Stimulated activated CD8-positive, alpha-beta memory T cell treated with anti-CD3 and anti-CD28 coated beads, Interleukin-12 subunit alpha, Interleukin-12 subunit beta, amount 100 ng/mL, for 24 hours (primary cell): ENCODE data around the gene WDR41.

Experiments used
- DNase-seq: peaks from one replicate; pipeline ENCODE4 v3.0.0-alpha.2; 2020; ENCODE audit errors: extremely low read depth

The WDR41 gene

DNA sequence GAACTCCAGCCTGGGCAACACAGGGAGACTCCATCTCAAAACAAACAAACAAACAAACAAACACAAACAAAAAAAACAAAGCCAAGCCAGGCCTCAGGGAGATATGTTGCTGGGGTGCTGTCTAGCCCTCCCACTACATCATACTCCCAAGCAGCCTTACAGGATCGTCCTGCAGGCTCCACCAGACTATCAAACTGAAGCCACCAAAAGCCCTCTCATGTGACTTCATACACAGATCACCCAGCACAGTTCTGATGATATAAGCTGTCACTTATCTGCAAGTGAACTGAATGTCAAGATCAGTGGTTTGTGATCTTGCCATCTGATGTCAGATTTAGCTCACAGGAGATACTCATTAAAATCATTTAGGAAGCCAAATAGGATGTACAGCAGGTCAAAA, 43.3 kb downstream of the WDR41 start:
- no peak for DNase-seq

GRCh38 chr5:77444356-77444755, 47.8 kb downstream of the WDR41 start:
- no peak for DNase-seq

DNA sequence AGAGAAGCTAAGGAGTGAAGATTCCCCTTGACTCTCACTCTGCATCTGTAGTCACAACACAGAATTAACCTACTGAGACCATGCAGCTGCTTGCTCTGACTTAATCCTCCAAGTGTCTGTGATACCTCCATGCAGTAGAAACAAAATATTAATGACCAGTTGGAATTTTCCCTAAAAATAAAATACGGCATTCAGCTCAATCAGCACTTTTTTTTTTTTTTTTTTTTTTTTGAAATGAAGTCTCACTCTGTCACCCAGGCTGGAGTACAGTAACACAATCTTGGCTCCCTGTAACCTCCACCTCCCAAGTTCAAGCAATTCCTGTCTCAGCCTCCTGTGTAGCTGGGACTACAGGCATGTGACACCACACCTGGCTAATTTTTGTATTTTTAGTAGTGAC, 48.4 kb downstream of the WDR41 start:
- DNase-seq, result no peak

DNA sequence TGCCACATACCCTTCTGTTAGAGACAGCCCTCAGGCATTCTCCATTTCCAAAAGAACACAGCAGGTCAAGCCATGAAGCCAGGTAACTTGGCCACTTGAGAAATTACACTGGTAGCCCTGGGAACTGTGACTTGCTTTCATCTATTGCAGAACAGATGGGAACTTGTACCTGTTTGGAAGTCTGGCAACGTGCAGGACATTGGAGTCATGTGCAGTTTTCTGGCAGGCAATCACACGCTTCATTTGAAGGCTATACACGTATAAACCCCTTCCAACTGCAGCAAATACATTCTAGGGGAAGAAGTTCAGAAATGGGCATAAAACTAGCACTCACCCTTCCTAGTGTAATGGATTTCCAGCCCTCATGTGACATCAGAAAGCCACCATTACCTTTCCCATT, 54.0 kb downstream of the WDR41 start:
- no peak for DNase-seq

GRCh38 chr5:77437194-77437593, 54.9 kb downstream of the WDR41 start:
- DNase-seq, result no peak

- DNase-seq, result no peak
These were observed 60.4 kb downstream of the WDR41 start for GRCh38 chr5:77431719-77432118.

DNA sequence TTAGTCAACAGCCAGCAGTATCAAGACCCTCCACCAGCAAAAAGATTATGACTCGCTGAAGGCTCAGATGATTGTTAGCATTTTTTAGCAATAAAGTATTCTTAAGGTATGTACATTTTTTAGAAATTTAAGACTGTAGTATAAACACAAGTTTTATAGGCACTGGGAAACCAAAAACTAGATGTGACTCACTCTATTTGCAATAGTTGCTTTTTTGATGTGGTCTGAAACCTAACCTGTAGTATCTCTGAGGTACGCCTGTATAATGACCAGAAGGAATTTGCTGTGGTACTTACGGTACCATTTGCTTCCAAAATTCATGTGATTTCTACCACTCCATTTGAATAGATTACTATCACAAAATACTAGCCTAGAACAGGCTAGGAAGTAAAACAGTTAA, 60.8 kb downstream of the WDR41 start:
- DNase-seq, result no peak

- no peak for DNase-seq
These were observed 61.4 kb downstream of the WDR41 start for GRCh38 chr5:77430726-77431125.

GRCh38 chr5:77428526-77428925, 63.6 kb downstream of the WDR41 start:
- no peak for DNase-seq

DNA sequence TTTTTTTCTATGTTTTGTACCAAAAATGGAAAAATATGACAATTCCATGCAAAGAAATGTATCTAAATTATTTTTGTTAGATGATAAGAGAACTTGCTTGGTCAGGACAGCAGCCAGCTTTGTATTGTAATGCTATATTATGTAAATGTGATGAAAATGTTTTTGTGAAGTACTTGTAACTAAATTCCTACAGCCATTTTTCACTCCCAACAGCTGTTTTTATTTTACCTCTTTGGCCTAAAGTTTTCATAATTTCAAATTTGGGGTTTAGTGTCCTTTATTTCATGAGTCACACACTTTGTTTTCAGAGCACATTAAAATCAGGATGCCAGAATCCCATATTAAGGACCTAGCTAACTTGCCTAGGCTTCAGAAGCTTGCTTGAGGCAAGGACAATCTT, 64.1 kb downstream of the WDR41 start:
- DNase-seq, result no peak

DNA sequence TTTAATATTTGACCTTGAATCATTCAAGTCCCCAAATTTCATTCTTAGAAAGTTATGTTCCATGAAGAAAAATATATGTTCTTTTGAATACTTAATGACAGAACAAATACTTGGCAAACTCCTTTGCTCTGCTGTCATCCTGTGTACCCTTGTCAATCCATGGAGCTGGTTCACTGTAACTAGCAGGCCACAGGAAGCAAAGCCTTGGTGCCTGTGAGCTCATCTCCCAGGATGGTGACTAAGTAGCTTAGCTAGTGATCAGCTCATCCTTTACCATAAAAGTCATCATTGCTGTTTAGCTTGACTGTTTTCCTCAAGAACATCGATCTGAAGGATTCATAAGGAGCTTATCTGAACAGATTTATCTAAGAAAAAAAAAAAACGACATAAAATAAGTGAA, 65.4 kb downstream of the WDR41 start:
- no peak for DNase-seq

DNA sequence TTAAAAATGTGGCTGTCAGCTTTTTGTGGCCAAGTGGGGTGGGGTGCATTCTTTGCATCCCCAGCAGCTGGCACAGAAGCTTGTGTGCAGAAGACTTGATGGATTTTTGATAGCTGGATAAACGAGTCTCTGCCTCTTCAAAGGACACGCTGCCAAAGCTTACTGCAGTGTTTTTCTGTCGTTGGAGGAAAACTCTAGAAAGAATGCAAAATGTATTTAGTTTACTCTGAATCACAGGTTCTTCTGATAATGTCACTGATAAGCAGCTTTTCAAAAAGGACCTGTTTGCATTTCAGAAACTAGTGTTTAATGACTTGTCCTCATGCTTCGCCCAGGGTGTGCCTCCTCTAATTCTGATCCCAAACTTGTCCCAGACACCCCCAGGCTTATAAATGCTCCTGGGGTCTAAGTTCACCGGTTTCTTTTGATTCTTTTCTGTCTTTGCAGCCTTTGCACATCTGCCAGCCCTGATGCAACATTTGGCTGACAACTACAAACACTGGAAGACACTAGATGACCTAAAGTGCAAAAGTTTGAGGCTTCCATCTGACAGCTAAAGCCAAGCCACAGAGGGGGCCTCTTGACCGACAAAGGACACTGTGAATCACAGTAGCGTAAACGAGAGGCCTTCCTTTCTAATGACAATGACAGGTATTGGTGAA, 66.0 kb downstream of the WDR41 start:
- no peak for DNase-seq

- no peak for DNase-seq
These were observed 66.7 kb downstream of the WDR41 start for GRCh38 chr5:77425420-77425819.

DNA sequence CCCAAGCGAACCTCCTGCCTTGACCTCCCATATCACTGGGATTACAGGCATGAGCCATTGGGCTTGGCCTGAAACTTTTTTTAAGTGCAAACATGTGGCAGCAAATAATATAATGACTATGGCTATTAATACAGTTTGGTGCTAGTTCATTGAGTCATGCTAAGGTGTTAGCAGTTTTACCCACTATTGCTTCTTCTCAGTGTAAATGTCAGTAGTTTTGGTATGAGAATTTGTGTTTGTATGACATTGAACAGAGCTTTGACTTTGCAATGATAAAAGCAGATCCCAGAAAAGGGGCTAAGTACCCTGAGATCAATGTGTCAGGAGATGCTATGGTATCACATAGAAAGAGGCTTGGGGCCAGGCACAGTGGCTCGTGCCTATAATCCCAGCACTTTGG, 67.2 kb downstream of the WDR41 start:
- DNase-seq, result no peak

- DNase-seq, result no peak
These were observed 68.9 kb downstream of the WDR41 start for GRCh38 chr5:77423022-77423750.

DNA sequence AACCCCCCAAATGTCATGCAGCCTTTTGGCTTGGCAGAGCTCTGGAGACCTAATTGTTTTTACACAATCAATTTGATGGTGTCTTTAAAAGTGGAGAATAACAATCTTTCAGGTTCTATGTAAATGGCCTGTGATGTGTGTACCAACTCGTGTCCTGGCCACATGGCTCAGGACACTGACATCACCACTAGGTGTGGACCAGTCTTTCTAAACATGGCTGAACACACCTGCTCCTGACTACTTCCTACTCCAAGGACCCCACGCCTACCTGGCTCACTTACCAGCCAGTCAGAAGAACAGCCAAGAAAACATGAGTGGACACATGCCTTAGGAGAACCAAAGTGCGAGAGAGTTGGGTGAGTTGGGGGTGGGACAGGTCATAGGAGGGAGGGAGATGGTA, 71.2 kb downstream of the WDR41 start:
- no peak for DNase-seq

DNA sequence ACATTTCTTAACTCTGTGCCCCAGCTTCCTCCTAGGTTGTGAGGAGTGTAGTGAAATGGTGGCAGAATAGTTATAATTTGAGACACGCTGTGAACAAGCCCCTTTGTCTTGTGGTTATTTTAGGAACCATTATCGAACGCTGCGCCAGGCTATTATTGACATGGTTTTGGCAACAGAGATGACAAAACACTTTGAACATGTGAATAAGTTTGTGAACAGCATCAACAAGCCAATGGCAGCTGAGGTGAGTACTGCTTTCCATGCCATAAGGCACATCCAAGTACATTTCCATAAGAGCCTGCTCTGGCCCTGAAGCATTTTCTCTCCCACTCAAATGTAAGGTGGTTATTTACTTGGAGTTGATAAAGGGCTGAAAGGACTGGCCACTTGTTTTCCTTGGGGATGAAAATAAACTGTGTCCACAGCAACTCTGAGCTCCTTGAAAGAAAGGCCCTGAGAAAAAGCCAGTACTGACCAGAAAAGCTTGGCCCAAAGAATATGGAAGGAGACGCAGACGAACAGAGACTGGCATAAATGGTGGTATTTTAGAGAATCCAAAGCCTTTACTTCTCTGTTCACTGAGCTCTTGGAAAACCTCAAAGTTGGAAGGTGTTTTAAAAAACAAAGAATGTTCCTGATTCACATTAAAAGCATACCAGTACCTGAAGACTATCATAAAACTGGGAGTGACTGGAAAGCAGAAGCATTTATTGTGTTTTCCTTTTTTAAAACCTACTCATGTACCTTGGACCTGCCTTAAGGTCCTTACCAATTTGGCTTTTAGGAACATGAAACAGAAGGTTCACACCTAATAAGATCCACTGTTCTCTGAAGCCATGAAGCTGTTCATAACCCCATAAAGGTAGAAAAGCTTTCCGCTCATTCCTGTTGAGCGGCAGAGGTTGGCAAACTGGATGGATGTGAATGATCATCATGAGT, 72.2 kb downstream of the WDR41 start:
- DNase-seq, result no peak

- no peak for DNase-seq
These were observed 73.2 kb downstream of the WDR41 start for GRCh38 chr5:77418601-77419581.

GRCh38 chr5:77418162-77418561, 74.0 kb downstream of the WDR41 start:
- DNase-seq, result no peak

DNA sequence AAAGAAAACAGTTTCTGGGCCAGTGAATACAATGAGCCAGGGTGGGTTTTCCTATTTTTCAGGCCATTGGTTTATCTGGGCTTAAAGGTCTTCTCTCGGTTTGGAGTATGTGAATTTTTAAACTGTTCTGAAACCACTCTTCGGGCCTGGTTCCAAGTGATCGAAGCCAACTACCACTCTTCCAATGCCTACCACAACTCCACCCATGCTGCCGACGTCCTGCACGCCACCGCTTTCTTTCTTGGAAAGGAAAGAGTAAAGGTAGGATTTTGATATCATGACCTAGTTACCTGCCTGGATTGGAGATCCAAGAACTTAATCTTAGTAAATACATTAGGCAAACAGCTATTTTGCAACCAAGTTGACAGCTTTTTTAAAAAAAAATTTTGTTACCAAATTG, 79.1 kb downstream of the WDR41 start:
- no peak for DNase-seq

DNA sequence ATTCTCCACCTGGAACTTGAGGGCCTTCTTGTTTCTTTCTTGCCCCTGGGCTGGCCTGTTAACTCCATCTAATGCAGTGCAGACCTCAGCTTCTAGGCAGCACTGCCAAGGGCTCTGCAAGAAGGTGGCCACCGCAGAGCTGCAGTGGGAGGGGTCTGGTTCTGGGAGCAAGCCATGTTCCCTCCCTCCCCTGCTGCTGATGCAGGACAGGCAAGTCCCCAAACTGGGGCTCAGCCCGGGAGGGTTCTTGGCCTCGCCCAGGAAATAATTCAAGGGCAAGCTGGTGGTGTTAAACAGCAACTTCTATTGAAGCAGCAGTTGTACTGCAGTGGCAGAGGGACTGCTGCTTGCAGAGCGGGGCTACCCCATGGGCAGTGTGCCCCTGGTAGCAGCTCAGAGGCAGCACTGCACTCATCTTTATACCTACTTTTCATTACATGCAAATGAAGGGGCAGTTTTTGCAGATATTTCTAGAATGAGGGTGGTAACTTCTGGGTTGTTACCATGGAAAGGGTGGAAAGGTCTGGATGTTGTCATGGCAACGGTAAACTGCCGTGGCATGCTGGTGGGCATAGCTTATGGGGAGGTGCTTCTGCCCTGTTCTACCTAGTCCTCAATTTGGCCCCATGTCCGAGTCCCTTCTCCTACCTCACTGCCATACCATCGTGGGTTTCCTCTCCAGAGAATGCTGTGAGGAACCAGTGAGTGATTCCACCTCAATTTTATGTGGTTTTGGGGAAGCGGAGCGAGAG, 82.1 kb downstream of the WDR41 start:
- no peak for DNase-seq
